ENCODE results near the gene DAW1.
"Not testable (repeated sequence)": the region's sequence is repeated elsewhere in the genome, so short reads cannot be mapped to it uniquely, and the experiment has no call there.

DAW1 gene

DNA sequence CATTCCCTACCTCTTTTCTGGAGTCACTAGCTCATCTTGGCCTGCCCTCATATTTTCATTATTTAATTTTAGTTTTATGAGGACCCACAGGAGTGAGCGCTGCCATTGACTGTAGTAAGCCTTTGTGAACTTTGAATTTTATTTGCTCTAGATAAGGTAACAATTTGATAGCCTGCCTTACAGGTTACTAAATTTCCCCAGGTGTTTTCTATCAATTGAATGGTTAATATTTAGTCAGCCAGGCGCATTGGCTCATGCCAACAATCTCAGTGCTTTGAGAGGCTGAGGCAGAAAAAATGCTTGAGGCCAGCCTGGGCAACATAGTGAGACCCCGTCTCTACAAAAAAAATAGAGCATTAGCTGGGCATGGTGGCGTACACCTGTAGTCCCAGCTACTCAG lies 50.2 kb downstream of the DAW1 start:
- DNase-seq: no peak

DNA sequence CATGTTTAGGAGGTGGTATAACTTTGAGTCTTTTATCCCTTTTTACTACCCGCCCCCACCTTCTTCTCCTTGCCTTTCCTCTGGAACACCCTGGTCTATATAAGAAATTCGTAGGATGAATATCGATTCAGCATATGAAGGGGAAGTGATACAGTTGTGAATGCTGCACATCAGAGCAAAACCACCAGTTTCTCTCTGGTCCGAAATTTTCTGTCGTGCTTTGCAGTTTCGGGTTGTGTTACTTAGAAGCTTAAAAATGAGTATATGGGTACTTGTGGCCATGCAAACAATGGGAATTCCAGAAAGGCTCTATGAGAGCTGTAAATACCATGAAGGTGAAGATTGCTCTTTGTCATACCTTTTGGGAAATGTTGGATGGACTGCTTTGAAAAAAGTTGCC lies 60.6 kb downstream of the DAW1 start:
- DNase-seq: no peak

DNA sequence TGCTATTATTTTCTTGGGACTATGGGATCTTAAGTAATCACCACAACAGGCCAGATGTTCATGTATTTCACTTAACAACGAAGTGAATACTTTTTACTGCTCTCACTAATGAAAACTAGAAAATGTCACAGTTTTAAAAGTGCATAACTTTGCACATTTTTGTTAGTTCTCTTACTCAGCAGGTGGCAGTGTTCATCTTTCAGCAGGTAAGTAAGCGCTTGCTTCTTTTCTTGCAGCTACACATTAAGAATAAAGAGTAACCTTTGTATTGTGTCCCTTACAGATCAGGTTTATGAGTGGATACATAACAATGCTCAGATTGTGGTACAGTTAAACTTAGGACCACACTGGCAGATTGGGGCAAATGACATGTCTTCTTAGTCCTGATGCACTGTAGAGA lies 61.0 kb downstream of the DAW1 start:
- no peak for DNase-seq

DNA sequence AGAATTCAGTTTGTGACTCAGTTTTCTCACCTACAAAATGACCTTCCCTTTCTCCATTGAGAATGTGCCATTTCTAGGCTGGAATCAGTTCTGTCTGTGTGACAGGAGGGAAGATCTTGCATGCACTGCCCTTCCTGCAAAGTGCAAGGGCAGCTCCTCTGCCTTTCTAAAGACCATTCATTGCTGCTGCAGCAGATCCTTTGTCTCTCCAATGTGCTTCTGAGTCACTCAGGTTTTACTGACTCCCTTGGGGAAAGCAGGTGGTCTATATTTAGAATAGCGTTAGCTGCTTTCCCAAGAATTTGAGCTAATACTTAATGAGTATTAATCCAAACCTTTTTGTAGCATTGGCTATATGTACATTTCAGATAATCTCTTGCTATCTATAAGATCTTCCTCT lies 62.5 kb downstream of the DAW1 start:
- no peak for DNase-seq

DNA sequence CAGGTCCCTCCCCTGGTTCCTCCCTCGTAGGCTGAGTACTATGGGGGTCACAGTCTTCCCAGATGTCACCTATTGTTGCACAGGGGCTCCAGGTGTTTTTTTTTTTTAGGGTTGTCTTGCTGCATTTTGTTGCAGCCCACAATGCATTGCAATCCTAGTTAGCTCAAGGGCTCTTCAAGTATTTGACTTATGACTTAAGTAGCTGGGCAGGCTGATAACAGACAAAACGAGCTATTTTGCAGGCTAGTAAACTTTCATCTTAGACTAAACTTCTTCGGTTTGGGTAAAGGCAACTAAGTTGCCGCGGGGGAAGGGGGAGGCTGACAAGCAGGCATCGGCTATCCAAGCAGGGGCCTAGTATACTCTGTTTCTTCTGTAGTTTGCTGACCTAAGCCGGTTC lies 64.8 kb downstream of the DAW1 start:
- not testable (repeated sequence) for DNase-seq

DNA sequence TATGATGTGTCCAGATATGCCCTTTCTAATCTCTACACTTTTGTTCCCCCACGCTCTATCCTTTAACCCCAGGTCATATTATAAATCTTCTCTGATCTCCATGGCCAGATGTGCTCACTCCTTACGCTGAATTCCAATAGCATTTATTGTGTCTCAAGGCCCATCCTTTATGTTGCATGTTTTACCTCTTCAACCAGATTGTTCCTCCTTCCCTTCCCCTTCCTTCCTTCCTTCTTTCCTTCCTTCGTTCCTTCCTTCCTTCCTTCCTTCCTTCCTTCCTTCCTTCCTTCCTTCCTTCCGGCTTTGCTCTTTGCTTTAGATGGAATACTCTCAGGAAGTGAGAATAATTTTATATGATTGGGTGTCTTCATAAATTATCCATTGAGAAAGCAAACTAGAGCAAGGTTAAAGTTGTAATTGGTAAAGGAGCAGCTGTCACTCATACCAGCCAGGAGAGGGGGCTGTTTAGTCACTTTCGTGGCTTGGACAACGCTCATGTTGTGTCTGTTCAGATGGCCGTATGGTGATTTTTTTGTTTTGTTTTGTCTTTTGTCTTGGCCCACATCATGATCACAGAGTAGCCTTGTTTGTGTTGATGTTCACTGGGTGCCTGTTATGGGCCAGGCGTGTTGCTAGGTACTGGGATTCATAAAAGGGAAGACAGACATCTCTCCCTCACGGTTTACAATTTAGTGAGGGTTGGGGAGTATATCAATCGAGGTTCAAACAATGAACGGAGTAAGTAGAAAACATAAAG lies 68.0 kb downstream of the DAW1 start:
- DNase-seq: no peak

DNA sequence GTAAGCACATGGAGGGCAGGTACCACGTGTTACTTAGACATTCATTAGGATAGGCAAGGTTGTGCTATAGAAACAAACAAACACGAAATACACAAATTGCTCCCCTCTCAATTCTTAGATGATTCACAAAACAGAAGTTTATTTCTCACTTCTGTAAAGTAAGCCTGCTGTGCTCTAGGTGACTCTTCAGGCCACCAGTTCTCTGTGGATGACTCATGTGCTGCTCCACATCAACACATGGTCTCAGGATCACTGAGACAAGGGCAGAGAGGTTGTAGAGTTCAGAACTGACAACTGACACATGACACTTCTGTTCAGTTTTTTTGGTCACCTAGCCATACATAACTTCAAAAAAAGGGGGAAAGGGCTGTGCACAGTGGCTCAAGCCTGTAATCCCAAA lies 70.6 kb downstream of the DAW1 start:
- no peak for DNase-seq

DNA sequence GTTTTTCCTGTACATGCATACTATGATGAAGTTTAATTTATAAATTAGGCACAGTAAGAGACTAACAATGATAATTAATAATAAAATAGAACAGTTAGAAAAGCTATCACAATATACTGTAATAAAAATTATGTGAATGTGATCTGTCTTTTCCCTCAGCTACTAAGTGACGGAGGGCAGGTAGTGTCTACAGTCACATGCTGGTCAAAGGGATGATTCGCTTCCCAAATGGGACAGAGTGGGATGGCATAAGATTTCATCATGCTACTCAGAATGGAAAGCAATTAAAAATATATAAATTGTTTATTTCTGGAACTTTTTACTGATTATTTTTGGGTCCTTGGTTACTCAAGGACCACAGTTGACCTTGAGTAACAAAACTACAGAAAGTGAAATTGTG lies 71.5 kb downstream of the DAW1 start:
- DNase-seq: no peak

DNA sequence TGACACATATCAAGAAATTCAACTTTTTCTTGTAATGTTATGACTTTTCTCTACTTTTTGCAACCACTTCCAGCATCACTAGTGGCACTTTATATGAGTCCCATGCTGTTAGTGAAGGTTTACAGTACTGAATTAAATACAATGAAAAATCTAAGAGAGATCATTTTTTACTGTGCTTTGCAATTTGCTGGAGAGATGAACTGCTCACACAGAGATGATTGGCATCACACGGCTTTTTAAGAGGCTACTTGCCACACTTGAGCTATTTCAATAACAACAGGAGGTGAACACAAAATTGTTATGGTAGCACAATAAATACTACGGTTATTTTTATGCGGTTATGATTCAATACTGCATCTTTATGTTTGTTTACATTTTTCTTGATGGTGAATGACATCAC lies 88.9 kb downstream of the DAW1 start:
- no peak for DNase-seq

DNA sequence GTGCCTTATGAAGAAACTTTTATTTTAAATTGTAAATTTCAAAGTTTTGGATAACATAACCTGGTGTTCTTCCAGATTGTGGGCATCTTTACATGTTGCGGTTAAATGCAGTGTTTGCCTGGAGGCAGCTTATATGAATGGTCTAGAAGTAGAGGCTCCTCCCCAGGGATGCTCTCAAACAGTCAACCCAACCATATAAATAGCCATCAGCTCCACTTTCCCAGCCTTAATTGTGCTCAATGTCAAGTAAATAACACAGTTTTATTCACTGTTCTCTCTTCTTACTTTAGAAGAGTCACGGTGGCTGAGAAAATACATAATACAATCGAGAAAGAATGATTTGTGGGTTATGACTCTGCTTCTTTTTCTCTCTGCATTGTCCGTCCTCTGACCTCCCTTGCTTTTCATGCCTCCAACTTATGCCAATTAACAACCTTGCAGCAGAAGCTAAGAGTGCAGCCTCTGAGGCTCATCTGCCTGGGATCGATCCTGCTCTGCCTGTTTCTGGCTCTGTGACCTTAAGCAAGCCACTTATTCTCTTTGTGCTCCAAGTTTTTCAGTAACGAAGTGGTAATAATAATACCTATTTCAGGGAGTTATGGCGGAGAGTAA lies 100.3 kb downstream of the DAW1 start:
- DNase-seq: no peak

DNA sequence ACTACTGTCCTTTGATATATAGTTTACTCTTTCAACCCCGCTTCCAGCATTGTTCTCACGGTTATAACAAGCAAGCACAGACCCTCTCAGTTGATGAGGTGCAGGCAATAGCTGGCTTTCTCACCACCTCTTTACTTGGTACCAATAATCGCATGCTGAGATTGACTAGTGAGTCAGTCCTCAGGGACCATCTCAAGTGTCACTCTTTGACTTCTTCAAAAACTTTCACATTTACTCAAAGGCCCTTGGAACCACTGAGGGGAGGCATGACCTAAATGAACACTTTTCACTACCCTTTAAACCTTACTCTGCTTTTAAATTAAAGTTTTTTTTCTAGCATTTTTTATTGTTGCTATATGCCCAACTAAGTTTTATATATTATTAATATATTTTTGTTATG lies 101.8 kb downstream of the DAW1 start:
- no peak for DNase-seq
